Activated T-cell treated with anti-CD3 and anti-CD28 coated beads, Interleukin-2, amount 50 U/mL, for 72 hours (primary cell): ENCODE measurements around the gene SPTLC3. TPM values are rescaled to one million over a fixed set of nuclear protein-coding genes. Genes with fewer than 3 reads are reported as not detected.

Experiments
- ATAC-seq, 2 donors: fragments of 150-1000 bp; cut with Tn5 transposase; replicated peaks in 1 of 2; 2 replicates each; pipeline ENCODE4 v1.10.0; 2021; ENCODE audit warnings: moderate library complexity in 2 of 2, mild to moderate bottlenecking in 1 of 2
- DNase-seq, 2 donors: peaks; one replicate each; pipeline ENCODE4 v3.0.0; 2021 to 2022; ENCODE audit warnings: mixed read lengths in 1 of 2
- H3K27ac Mint-ChIP-seq: one replicate; pipeline ENCODE4 v1.8.0; 2022; ENCODE audit warnings: mild to moderate bottlenecking, moderate library complexity, mixed read lengths
- H3K27me3 Mint-ChIP-seq: one replicate; pipeline ENCODE4 v1.8.0; 2022; ENCODE audit warnings: low read depth, mixed read lengths
- H3K36me3 Mint-ChIP-seq, 2 donors: one replicate each; pipeline ENCODE4 v1.8.0; 2022; ENCODE audit warnings: mixed read lengths in 2 of 2, mild to moderate bottlenecking in 1 of 2; ENCODE audit not compliant: insufficient read depth in 2 of 2
- H3K4me1 Mint-ChIP-seq: one replicate; pipeline ENCODE4 v1.8.0; 2022; ENCODE audit warnings: low read depth, mixed read lengths
- H3K4me3 Mint-ChIP-seq, 2 donors: one replicate each; pipeline ENCODE4 v1.8.0; 2022; ENCODE audit warnings: mild to moderate bottlenecking in 2 of 2, mixed read lengths in 2 of 2, moderate library complexity in 2 of 2
- H3K9me3 Mint-ChIP-seq, 2 donors: one replicate each; pipeline ENCODE4 v1.8.0; 2022; ENCODE audit warnings: mixed read lengths in 2 of 2
- total RNA-seq, 2 donors: library from RNA; stranded (reverse); gene quantifications; one replicate each; pipeline ENCODE4 v1.2.3, GENCODE V29; 2022

Gene SPTLC3
- total RNA-seq, 2 donors from 2014 or later = 1.4 to 2.0 TPM

DNA sequence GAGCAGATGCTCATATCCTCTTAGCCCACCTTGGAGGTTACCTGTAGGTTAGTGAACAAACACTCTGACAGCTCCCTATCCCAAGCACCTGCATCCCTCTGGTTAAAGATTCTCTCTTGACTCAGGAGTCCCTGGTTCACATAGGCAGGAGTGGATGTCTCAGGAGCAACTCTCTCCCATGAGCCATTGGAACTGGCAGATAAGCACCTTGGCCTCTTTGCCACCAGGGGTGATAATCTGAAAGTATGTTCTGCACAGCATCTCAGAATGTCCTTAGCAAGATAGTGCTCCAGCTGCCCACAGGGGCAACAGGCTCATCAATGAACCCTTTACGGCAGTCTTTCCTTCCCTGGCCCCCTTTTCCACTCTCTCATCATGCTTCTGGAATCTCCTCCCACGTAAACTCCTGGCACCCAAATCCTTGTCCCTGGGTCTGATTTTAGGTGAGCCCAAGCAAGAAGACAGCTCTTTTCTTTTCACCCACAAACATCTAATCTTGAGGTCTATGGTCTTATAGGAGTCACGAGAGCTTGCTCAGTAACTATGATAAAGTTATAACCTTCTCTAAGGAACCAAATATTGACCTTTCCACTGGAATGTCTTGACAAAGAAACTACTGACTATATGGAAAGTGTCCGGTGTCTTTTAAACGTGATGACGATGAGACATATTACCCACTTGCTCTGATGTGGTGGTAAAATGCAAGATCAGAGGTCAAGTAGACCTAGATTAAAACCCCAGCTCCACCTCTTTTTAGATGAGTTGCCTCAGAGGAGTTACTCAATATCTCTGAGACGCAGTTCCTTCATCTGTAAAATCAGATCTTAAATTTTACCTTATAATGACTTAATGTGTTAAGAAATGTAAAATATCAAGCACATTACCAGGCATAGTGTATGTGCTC is 172.5 kb downstream of the SPTLC3 start:
- no peak overlapping the region for H3K27ac Mint-ChIP-seq

DNA sequence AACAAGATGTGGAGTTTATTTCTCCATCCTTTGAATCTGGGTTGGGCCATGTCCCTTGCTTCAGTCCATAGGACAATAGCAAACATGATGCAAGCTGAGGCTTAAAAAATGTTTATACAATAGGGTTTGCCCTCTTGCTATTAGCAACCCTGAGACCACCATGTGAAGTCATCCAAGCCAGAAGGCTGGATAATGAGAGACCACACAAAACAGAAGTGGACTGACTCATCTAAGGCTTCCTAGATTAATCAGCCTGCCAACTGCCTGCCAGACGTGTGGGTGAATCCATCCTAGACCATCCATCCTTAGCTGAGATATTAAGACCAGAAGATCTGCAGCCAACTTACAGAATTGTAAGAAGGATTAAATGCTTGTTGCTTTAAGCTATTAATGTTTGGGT is 174.2 kb downstream of the SPTLC3 start:
- Mint-ChIP-seq H3K27ac (no peak overlapping the region), H3K4me3 (no peak overlapping the region), H3K27me3 (peaks cover 21% of the 10 kb centered on the region), H3K36me3 (peaks cover 4 to 5% of the 10 kb centered on the region in 2 donors), H3K9me3 (peaks cover 5 to 17% of the 10 kb centered on the region in 2 donors), H3K4me1 (peaks cover 22% of the 10 kb centered on the region)
- peak; percentile 32 to 47 for DNase-seq
- peak; percentile 88 to 91 for ATAC-seq

More for the DNA sequence above, 172.5 kb downstream of the SPTLC3 start:
- no peak for DNase-seq
- H3K4me3 Mint-ChIP-seq = no peak overlapping the region
- H3K27me3 Mint-ChIP-seq = peaks cover 29% of the 10 kb centered on the region
- H3K9me3 Mint-ChIP-seq = peaks cover 3 to 8% of the 10 kb centered on the region in 2 donors
- ATAC-seq = peak; percentile 33 to 39
- peaks cover 0 to 3% of the 10 kb centered on the region in 2 donors for H3K36me3 Mint-ChIP-seq
- H3K4me1 Mint-ChIP-seq = peaks cover 22% of the 10 kb centered on the region

DNA sequence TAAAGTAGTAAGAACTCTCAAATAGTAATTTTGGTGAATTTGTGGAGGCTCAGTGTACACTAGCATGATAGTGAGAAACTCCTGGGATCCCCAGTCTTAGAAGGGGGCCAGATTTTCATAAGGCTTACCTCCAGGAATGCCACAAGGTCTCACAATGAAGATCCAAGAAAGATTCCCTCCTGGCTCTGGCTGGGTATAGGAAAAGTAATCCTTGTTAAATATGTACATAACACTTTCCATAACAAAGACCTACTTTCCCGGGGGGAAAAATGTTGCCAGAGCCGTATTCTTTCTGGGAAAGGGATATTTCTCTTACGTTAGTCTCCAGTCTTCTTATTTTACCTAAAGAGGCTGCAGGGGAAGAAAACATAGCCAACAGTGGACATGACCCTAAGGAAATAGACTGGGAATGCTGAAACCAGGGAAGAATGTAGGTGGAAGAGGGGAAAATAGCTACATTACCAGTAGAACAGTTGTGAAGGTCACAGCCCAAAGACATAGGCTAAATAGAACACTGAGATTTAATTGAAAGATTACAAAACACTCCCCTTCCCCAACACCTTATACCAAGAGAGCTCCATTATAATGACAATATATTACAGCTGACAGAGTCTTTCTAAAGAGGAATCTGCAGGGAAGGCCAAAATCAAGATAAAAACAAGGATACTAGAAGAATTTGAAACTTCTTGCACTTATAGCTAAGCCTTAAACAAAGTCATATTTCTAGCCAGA is 177.4 kb downstream of the SPTLC3 start:
- no peak overlapping the region for H3K27ac Mint-ChIP-seq
- H3K9me3 Mint-ChIP-seq = peaks cover 5 to 17% of the 10 kb centered on the region in 2 donors
- ATAC-seq (no peak), DNase-seq (no peak)
- peaks cover 18% of the 10 kb centered on the region for H3K4me1 Mint-ChIP-seq
- no peak overlapping the region for H3K4me3 Mint-ChIP-seq
- peaks cover 10% of the 10 kb centered on the region for H3K27me3 Mint-ChIP-seq
- H3K36me3 Mint-ChIP-seq = peaks cover 4 to 5% of the 10 kb centered on the region in 2 donors

DNA sequence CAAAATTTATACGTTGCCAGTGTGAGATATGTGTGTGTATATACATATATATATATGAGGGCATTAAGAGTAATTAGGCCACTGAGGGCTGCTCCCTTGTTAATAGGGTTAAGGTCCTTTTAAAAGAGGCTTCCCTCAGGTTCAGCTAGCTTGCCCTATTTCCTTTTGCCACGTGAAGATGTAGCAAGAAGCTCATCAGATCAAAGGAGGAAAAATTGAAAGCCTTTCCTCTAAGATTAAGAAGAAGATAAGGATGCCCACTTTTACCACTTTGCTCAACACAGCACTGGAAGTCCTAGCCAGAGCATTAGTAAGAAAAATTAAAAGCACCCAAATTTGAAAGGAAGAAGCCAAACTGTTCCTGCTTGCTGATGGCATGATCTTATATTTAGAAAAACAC is 179.1 kb downstream of the SPTLC3 start:
- Mint-ChIP-seq H3K27me3 (no peaks in the 10 kb centered on the region), H3K36me3 (peaks cover 4 to 5% of the 10 kb centered on the region in 2 donors), H3K4me1 (peaks cover 2% of the 10 kb centered on the region), H3K9me3 (peaks cover 6 to 17% of the 10 kb centered on the region in 2 donors), H3K4me3 (no peak overlapping the region), H3K27ac (no peak overlapping the region)
- DNase-seq (no peak), ATAC-seq (no peak)

DNA sequence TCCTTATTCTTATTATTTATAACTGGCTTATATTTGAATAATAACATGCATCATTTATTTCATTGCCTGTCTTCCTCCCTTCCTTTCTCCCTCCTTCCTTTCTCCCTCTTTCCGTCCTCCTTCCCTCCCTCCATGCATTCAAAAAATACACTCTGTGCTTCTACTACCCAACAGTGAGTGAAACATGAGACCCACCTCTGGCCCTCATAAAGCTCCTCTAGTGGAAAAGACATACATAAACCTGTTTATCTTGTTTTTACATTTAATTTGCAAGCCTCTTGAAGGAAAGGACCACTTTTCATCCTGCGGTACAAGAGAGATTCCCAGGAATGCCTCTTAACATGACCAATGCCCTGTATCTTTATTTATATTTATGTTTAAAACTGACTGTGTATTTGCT is 190.5 kb downstream of the SPTLC3 start:
- DNase-seq (no peak), ATAC-seq (no peak)
- Mint-ChIP-seq H3K4me3 (no peak overlapping the region), H3K27ac (no peak overlapping the region), H3K36me3 (no peaks in the 10 kb centered on the region), H3K27me3 (no peaks in the 10 kb centered on the region), H3K9me3 (no peaks in the 10 kb centered on the region), H3K4me1 (peaks cover 4% of the 10 kb centered on the region)

DNA sequence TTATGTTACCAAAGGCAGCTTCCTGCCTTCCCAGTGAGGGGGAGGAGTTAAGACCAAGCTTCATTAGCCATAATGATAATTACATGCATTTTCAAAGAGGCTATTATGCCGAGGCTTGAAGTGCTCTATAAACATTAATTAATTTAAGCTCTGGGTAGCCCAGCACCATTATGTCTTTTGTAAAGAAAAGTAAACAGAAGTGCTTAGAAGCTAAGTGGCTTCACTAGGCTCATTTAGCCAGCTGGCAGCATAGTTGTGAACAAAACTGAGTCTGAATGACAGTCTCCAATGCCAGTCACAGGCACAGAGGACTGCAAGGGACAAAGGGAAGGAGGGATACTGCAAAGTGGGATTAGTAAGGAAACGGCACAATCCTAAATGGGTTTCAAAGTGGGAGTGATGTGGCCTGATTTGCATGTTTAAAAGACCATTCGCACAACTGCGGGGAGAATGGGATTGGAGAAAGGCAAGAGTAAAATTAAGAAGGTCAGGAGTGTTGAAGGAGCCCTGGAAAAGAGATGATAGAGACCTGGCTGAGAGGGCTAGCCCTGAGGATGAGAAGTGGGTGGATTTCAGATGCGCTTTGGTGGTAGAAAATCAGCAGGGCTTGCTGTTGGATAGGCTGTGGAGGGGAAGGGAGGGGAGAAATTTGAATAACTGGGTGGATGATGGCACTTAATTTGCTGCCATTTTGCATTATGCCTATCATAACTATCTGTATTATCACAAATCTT is 192.2 kb downstream of the SPTLC3 start:
- no peak for ATAC-seq
- H3K27ac Mint-ChIP-seq = no peak overlapping the region
- H3K4me3 Mint-ChIP-seq = no peak overlapping the region
- no peaks in the 10 kb centered on the region for H3K9me3 Mint-ChIP-seq
- no peaks in the 10 kb centered on the region for H3K36me3 Mint-ChIP-seq
- H3K4me1 Mint-ChIP-seq = peaks cover 4% of the 10 kb centered on the region
- DNase-seq = no peak
- no peaks in the 10 kb centered on the region for H3K27me3 Mint-ChIP-seq

DNA sequence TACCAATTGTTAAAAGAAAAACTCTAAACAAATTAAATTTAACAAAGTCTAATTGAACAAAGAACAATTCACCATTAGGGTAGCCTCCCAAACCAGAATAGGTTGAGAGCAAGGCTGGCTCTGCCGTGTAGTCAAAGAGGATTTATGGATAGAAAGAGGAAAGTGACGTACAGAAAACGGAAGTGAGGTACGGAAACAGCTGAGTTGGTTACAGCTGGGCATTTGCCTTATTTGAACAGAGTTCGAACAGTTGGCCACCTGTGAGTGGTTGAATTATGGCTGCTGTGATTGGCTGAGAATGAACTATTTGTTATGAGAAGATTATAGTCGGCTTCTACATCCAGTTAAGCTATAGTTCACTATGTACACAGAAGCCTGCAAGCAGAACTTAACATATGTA is 193.8 kb downstream of the SPTLC3 start:
- ATAC-seq = no peak
- no peak for DNase-seq
- Mint-ChIP-seq H3K36me3 (no peaks in the 10 kb centered on the region), H3K27ac (no peak overlapping the region), H3K4me3 (no peak overlapping the region), H3K4me1 (peaks cover 4% of the 10 kb centered on the region), H3K9me3 (no peaks in the 10 kb centered on the region), H3K27me3 (no peaks in the 10 kb centered on the region)

DNA sequence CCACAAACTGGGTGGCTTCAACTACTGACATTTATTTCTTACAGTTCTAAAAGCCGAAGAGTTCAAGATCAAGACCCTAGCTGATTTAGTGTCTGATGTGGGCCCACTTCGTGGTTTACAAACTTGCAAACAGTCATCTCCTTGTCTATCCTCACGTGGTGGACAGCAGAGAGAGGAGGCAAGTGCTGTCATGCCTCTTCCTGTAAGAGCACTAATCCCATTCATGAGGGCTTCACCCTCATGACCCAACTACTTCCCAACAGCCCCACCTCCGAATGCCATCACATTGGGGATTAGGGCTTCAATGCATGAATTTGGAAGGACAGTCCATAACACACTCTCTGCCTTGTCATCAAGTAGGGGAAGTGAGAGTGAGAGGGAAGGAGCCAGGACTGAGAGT is 196.7 kb downstream of the SPTLC3 start:
- no peak for ATAC-seq
- H3K4me3 Mint-ChIP-seq = no peak overlapping the region
- H3K36me3 Mint-ChIP-seq = no peaks in the 10 kb centered on the region
- no peak overlapping the region for H3K27ac Mint-ChIP-seq
- no peaks in the 10 kb centered on the region for H3K9me3 Mint-ChIP-seq
- DNase-seq = no peak
- H3K4me1 Mint-ChIP-seq = peaks cover 4% of the 10 kb centered on the region
- H3K27me3 Mint-ChIP-seq = peaks cover 6% of the 10 kb centered on the region

DNA sequence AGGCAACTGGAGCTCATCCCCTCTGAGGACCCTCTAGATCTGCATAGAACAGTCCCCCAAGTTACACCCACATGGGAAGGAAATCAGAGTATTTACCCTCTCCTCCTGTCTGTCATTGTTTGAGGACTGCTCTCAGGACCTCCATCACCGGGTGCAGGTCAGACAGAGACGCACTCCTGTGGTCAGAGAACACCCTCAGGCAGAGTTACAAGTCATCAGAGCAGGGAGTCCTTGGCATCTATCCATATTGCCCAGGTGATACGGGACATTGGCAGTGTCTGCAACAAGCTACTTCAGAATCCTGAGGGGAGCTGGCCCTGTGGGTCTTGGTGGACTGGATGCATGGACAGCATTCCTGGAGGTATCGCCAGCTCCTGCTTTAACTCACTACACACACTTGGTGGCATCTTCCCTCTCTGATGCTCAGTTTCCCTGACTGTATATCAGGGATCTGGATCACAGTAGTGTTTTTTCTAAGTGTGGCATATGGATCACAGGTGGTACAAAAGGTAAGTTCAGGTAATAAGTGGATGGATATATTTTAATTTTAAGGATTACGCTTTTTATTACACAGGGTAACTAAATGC is 197.2 kb downstream of the SPTLC3 start:
- H3K4me3 Mint-ChIP-seq = no peak overlapping the region
- ATAC-seq = no peak
- H3K36me3 Mint-ChIP-seq = no peaks in the 10 kb centered on the region
- H3K9me3 Mint-ChIP-seq = no peaks in the 10 kb centered on the region
- peaks cover 6% of the 10 kb centered on the region for H3K27me3 Mint-ChIP-seq
- H3K27ac Mint-ChIP-seq = no peak overlapping the region
- no peak for DNase-seq
- H3K4me1 Mint-ChIP-seq = peaks cover 4% of the 10 kb centered on the region

DNA sequence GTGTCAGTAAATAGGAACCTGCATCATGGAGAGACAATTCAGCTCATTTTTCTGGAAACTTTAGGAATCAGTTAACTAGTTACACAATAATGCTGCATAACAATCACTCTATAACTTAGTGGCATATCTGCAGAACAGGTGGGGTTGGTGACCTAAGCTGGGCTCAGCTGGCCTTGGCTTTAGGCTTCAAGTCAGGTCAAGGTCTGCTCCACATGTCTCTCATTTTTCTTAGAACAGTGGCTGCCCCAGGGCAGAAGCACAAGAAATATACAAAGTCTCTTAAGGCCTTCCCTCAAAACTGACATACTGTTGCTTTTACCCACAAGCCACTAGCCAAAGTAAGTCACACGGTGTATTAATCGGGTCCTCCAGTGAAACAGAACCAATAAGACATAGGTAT is 198.2 kb downstream of the SPTLC3 start:
- Mint-ChIP-seq H3K36me3 (no peaks in the 10 kb centered on the region), H3K4me1 (peaks cover 4% of the 10 kb centered on the region), H3K27me3 (peaks cover 8% of the 10 kb centered on the region), H3K9me3 (no peaks in the 10 kb centered on the region), H3K27ac (no peak overlapping the region), H3K4me3 (no peak overlapping the region)
- DNase-seq (no peak), ATAC-seq (no peak)

DNA sequence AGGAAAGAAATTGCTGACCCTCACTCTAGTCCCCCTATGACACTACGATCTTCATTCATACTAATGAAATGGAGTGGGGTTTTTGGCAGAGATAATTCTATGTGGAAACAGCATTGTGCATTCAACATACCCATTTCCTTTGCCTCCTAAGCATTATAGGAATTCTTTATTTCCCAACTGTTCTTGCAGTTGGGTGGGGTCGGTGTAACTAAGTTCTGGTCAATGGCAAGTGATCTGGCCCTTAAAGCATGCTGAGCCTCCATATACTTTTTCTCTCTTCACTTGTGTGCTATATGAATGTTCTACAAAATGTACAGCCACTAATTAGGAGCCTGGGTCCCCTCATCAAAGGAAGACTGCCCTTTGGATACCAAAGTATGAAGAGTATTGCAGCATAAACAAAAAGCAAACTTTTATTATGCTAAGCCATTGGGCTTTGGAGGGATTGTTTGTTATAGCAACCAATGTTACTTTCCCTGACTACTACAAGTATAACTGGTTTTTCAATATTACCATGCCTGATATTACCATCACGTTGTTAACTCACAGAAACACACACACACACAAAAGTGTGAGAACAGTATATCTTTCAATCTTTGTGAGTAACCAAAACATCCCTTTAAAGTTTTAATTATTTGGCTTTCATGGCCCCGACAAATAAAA is 203.3 kb downstream of the SPTLC3 start:
- Mint-ChIP-seq H3K27me3 (peaks cover 55% of the 10 kb centered on the region), H3K4me3 (no peak overlapping the region), H3K27ac (no peak overlapping the region), H3K36me3 (no peaks in the 10 kb centered on the region), H3K4me1 (peaks cover 25% of the 10 kb centered on the region), H3K9me3 (no peaks in the 10 kb centered on the region)
- no peak for DNase-seq
- no peak for ATAC-seq

DNA sequence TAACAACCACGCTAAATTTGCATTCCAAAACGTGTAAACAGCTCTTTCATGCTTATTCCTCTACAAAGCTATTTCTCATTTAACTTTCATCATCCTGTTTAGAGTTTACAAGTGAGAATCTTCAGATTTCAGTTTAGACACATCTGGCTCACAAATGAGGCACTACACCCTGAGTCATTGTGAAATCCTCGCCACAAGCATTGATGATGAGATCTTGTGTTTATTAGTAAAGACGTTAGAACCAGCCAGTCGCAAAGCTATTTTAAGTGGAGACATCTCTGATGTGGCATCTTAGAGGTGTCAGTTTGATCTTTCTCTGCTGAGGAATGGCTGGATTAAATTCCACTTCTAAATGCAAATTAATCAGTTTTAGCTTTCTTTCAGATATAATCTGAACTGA is 204.0 kb downstream of the SPTLC3 start:
- Mint-ChIP-seq H3K36me3 (no peaks in the 10 kb centered on the region), H3K27me3 (peaks cover 62% of the 10 kb centered on the region), H3K27ac (no peak overlapping the region), H3K9me3 (no peaks in the 10 kb centered on the region), H3K4me3 (no peak overlapping the region), H3K4me1 (peaks cover 25% of the 10 kb centered on the region)
- DNase-seq = peak; percentile 28 to 42
- peak; percentile 96 to 97 for ATAC-seq
